OCI-LY7 (cell line): ENCODE data around the gene IFNL2.

Source experiments
- CTCF ChIP-seq: fragments of 200-600 bp; sonication (generic); conservative IDR thresholded peaks from 2 replicates; pipeline ENCODE4 v1.5.1; 2014; ENCODE audit warnings: mild to moderate bottlenecking, antibody characterized with exemption, low read length, moderate library complexity, mixed read lengths
- EZH2phosphoT487 ChIP-seq: fragments of 200-600 bp; sonication (generic); IDR thresholded peaks from 2 replicates; pipeline ENCODE4 v1.6.1; 2018; ENCODE audit warnings: low read depth, borderline replicate concordance, mild to moderate bottlenecking, mixed run types, antibody characterized with exemption, low read length, moderate library complexity, mixed read lengths

- no peak for TF ChIP-seq CTCF
- TF ChIP-seq EZH2phosphoT487 = no peak
Observed at GRCh38 chr19:39318071-39318470, 49.9 kb downstream of the IFNL2 start.
